Coronary artery (tissue), 2 donors: ENCODE measurements around the gene CLIC1.

Source experiments
- DNase-seq: peaks from one replicate; pipeline ENCODE4 v3.0.0-alpha.2; 2017; ENCODE audit warnings: low spot score
- H3K27ac ChIP-seq, 2 donors: fragments of 200-600 bp; sonication (generic); one replicate each; pipeline ENCODE4 v1.5.1; 2016 to 2019
- H3K4me3 ChIP-seq: fragments of 200-600 bp; sonication (generic); 2 replicates; pipeline ENCODE4 v1.5.1; 2016; ENCODE audit warnings: mild to moderate bottlenecking, moderate library complexity
- TF ChIP-seq, protein P1 (sequence below): fragments of 200-600 bp; sonication (generic); IDR thresholded peaks from one replicate; pipeline ENCODE4 v1.5.1; 2019; ENCODE audit warnings: antibody characterized with exemption

CLIC1 gene

DNA sequence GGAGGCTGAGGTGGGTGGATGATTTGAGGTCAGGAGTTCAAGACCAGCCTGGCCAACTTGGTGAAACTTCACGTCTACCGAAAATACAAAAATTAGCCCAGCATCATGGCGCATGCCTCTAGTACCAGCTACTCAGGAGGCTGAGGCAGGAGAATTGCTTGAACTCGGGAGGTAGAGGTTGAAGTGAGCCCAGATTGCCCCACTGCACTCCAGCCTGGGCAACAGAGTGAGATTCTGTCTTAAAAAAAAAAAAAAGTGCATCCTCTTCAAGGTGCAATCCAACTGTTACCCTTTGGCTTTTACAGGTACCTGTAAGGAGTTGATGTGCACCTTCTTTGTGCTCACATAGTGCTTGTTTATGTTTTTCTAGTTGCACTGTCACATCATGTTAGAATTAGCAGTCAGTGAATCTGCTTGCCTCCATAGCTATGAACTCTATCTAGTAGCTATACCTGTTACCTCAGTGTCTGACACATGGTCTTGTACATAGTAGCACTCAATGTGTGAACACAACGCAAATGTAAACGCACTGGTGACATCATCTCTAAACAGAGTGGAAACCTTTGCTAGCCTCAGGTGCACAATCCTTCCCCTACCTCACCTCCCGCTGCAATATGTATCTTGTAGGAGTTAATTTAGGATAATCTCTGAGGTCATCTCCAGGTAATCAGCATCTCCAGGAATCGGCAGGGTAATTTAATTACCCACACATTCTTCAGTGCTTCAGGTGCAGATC is 13.1 kb upstream of the CLIC1 start:
- TF ChIP-seq, protein P1, sequence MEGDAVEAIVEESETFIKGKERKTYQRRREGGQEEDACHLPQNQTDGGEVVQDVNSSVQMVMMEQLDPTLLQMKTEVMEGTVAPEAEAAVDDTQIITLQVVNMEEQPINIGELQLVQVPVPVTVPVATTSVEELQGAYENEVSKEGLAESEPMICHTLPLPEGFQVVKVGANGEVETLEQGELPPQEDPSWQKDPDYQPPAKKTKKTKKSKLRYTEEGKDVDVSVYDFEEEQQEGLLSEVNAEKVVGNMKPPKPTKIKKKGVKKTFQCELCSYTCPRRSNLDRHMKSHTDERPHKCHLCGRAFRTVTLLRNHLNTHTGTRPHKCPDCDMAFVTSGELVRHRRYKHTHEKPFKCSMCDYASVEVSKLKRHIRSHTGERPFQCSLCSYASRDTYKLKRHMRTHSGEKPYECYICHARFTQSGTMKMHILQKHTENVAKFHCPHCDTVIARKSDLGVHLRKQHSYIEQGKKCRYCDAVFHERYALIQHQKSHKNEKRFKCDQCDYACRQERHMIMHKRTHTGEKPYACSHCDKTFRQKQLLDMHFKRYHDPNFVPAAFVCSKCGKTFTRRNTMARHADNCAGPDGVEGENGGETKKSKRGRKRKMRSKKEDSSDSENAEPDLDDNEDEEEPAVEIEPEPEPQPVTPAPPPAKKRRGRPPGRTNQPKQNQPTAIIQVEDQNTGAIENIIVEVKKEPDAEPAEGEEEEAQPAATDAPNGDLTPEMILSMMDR, result no peak
- DNase-seq, result no peak
- no peak overlapping the region for H3K4me3 ChIP-seq
- no peak overlapping the region for H3K27ac ChIP-seq

GRCh38 chr6:31744422-31744821 is 8.1 kb upstream of the CLIC1 start:
- no peak for DNase-seq
- no peak overlapping the region for H3K4me3 ChIP-seq
- TF ChIP-seq, protein P1, result no peak
- no peak overlapping the region for H3K27ac ChIP-seq

GRCh38 chr6:31742894-31743293 is 6.6 kb upstream of the CLIC1 start:
- TF ChIP-seq, protein P1, result no peak
- DNase-seq, result no peak
- H3K27ac ChIP-seq, result no peak overlapping the region

GRCh38 chr6:31741815-31742214 is 5.5 kb upstream of the CLIC1 start:
- H3K4me3 ChIP-seq, result no peak overlapping the region
- no peak for DNase-seq
- H3K27ac ChIP-seq, result no peak overlapping the region
- TF ChIP-seq, protein P1, result no peak

More at GRCh38 chr6:31742894-31743293, 6.6 kb upstream of the CLIC1 start:
- H3K4me3 ChIP-seq, result no peak overlapping the region

- TF ChIP-seq, protein P1, result no peak
- peak overlapping the region; percentile 88 for H3K4me3 ChIP-seq
- peak overlapping the region; percentile 33 to 64 for H3K27ac ChIP-seq
- DNase-seq, result no peak
These were observed 4.3 kb upstream of the CLIC1 start for GRCh38 chr6:31740397-31741223.

DNA sequence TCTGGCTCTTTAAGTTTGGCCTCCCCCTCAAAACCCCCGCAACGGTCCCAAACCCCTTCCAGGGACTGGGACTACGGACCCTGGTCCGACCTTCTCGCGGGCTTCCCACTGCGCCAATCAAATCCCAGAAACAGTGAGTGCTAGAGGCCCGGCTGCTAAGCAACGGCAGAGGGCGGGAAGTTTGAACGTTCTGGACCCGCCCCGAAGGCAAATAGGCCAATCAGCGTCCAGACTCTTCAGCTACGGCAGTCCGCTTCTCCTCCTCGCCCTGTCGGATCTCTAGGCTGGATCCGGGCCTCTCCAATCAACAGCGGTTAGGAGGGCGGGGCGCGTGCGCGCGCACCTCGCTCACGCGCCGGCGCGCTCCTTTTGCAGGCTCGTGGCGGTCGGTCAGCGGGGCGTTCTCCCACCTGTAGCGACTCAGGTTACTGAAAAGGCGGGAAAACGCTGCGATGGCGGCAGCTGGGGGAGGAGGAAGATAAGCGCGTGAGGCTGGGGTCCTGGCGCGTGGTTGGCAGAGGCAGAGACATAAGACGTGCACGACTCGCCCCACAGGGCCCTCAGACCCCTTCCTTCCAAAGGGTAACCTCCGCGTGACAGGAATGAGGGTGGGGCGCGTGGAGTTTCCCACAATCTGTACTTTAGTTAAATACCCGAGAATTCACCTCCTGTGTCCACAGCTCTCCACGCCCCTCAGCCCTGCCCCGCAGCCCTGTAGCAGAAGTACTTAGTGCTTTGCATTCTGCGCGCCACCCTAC is 3.5 kb upstream of the CLIC1 start, which contains the start of gene MSH5:
TSS of gene MSH5 (plus strand) at position 367 of the 758 bp plus-strand sequence. CDS start 462 bp downstream, outside the sequence.
- Histone ChIP-seq H3K27ac (peak within 1 kb of the TSS; percentile 33 to 64), H3K4me3 (peak within 1 kb of the TSS; percentile 88)
- DNase-seq, result peak; percentile 99
- TF ChIP-seq, protein P1, result no peak
